Measurements from ENCODE around the gene LGALS7.
"Not testable (repeated sequence)": the region's sequence is repeated elsewhere in the genome, so short reads cannot be mapped to it uniquely, and the experiment has no call there.

LGALS7 gene

GRCh38 chr19:38773469-38774177 lies at the start of gene LGALS7:
Gene LGALS7, minus strand, starts transcription at chr19:38773517. Its CDS starts 25 bp downstream, at chr19:38773492.
- FAIRE-seq, result no peak

- FAIRE-seq, result not testable (repeated sequence)
Observed at GRCh38 chr19:38821230-38821825, 48.0 kb upstream of the LGALS7 start.

- no peak for FAIRE-seq
Observed at GRCh38 chr19:38819231-38819920, 46.1 kb upstream of the LGALS7 start.

GRCh38 chr19:38817081-38817480 lies 43.8 kb upstream of the LGALS7 start:
- no peak for FAIRE-seq

GRCh38 chr19:38816131-38816750 lies 42.9 kb upstream of the LGALS7 start:
- no peak for FAIRE-seq

- no peak for FAIRE-seq
Observed at GRCh38 chr19:38815059-38816001, 42.0 kb upstream of the LGALS7 start.

- not testable (repeated sequence) for FAIRE-seq
Observed at GRCh38 chr19:38813932-38814331, 40.6 kb upstream of the LGALS7 start.

GRCh38 chr19:38813323-38813722 lies 40.0 kb upstream of the LGALS7 start:
- FAIRE-seq, result no peak

- FAIRE-seq, result no peak
Observed at GRCh38 chr19:38812841-38813320, 39.6 kb upstream of the LGALS7 start, which contains the start of gene LGALS4. Gene LGALS4, minus strand, starts transcription at chr19:38812945. Its CDS starts 59 bp downstream, at chr19:38812886.

- no peak for FAIRE-seq
Observed at GRCh38 chr19:38812009-38812840, 38.9 kb upstream of the LGALS7 start.

GRCh38 chr19:38809592-38810252 lies 36.4 kb upstream of the LGALS7 start:
- FAIRE-seq, result no peak

GRCh38 chr19:38808741-38809140 lies 35.4 kb upstream of the LGALS7 start:
- no peak for FAIRE-seq

- not testable (repeated sequence) for FAIRE-seq
Observed at GRCh38 chr19:38807374-38808098, 34.2 kb upstream of the LGALS7 start.

- FAIRE-seq, result no peak
Observed at GRCh38 chr19:38806371-38806770, 33.1 kb upstream of the LGALS7 start.

- FAIRE-seq, result no peak
Observed at GRCh38 chr19:38805180-38805579, 31.9 kb upstream of the LGALS7 start.

- FAIRE-seq, result no peak
Observed at GRCh38 chr19:38803543-38803942, 30.2 kb upstream of the LGALS7 start.

GRCh38 chr19:38801359-38802095 lies 28.2 kb upstream of the LGALS7 start:
- no peak for FAIRE-seq

- FAIRE-seq, result no peak
Observed at GRCh38 chr19:38800577-38801347, 27.4 kb upstream of the LGALS7 start.

Measured in endometrium (tissue), 2 donors.